Esophagus muscularis mucosa (tissue), 4 donors: ENCODE results near the gene SYTL1.

Experiments
- EP300 ChIP-seq: sonication (generic); formaldehyde crosslinking; IDR thresholded peaks from one replicate; pipeline ENCODE4 v1.6.1; 2017; ENCODE audit warnings: antibody characterized with exemption
- POLR2A ChIP-seq: fragments of 450-650 bp; IDR thresholded peaks from one replicate; pipeline ENCODE4 v1.6.1; 2017; ENCODE audit warnings: antibody characterized with exemption, moderate library complexity, mild to moderate bottlenecking, low read depth
- POLR2AphosphoS5 ChIP-seq, 2 donors: sonication (generic); formaldehyde crosslinking; IDR thresholded peaks; one replicate each; pipeline ENCODE4 v1.6.1; 2017; ENCODE audit warnings: antibody characterized with exemption in 2 of 2
- TF ChIP-seq, protein P1 (sequence below), 3 experiments: fragments of 200-600 bp in 2 of 3; fragments of 450-650 bp in 1 of 3; sonication (generic) in 2 of 3; IDR thresholded peaks; one replicate each; pipeline ENCODE4 v1.5.1; 2017 to 2019; ENCODE audit warnings: antibody characterized with exemption in 3 of 3, mild to moderate bottlenecking in 2 of 3, moderate library complexity in 1 of 3

- TF ChIP-seq, protein P1, sequence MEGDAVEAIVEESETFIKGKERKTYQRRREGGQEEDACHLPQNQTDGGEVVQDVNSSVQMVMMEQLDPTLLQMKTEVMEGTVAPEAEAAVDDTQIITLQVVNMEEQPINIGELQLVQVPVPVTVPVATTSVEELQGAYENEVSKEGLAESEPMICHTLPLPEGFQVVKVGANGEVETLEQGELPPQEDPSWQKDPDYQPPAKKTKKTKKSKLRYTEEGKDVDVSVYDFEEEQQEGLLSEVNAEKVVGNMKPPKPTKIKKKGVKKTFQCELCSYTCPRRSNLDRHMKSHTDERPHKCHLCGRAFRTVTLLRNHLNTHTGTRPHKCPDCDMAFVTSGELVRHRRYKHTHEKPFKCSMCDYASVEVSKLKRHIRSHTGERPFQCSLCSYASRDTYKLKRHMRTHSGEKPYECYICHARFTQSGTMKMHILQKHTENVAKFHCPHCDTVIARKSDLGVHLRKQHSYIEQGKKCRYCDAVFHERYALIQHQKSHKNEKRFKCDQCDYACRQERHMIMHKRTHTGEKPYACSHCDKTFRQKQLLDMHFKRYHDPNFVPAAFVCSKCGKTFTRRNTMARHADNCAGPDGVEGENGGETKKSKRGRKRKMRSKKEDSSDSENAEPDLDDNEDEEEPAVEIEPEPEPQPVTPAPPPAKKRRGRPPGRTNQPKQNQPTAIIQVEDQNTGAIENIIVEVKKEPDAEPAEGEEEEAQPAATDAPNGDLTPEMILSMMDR (IDR thresholded peaks at IDR 0.05), result no peak
- no peak for TF ChIP-seq POLR2A
- no peak for TF ChIP-seq POLR2AphosphoS5 (IDR thresholded peaks at IDR 0.05)
- TF ChIP-seq EP300, result no peak
Measured at GRCh38 chr1:27307874-27308598, 33.8 kb upstream of the SYTL1 start.
